SK-N-SH treated with all-trans-retinoic acid at 6 μM for 48 hours (cell line): ENCODE data around the gene HLCS.

Experiments used
- SNAI2 ChIP-seq: fragments of 250-450 bp; sonication (Bioruptor Pico); IDR thresholded peaks from 2 replicates; pipeline ENCODE4 v1.5.0; 2020; ENCODE audit warnings: mild to moderate bottlenecking, moderate library complexity
- TF ChIP-seq, protein P1 (sequence below): fragments of 250-450 bp; sonication (Bioruptor Pico); IDR thresholded peaks from 2 replicates; pipeline ENCODE4 v1.8.0; 2021; ENCODE audit warnings: low read depth, mild to moderate bottlenecking, moderate library complexity, borderline replicate concordance

DNA sequence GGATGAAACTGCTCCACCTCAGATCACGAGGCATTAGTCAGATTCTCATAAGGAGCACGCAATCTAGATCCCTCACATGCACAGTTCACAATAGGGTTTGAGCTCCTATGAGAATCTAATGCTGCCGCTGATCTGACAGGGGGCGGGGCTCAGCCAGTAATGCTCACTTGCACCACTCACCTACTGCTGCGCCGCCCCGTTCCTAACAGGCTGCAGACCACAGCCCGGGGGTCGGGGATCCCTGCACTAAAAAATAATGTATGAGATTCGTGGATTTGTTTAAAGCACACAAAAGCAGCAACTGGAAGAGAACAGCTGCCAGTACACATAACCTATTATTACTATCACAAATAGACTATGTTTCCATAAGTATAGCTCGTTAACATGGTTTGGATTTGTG is 72.9 kb downstream of the HLCS start:
- TF ChIP-seq, protein P1, sequence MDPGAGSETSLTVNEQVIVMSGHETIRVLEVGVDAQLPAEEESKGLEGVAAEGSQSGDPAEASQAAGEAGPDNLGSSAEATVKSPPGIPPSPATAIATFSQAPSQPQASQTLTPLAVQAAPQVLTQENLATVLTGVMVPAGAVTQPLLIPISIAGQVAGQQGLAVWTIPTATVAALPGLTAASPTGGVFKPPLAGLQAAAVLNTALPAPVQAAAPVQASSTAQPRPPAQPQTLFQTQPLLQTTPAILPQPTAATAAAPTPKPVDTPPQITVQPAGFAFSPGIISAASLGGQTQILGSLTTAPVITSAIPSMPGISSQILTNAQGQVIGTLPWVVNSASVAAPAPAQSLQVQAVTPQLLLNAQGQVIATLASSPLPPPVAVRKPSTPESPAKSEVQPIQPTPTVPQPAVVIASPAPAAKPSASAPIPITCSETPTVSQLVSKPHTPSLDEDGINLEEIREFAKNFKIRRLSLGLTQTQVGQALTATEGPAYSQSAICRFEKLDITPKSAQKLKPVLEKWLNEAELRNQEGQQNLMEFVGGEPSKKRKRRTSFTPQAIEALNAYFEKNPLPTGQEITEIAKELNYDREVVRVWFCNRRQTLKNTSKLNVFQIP (CRISPR knock-in tag) = no peak
- no peak for TF ChIP-seq SNAI2 (CRISPR knock-in tag)
